GM21526 (cell line): ENCODE results near the gene UQCRC2.
"Not testable (repeated sequence)": the region's sequence is repeated elsewhere in the genome, so short reads cannot be mapped to it uniquely, and the experiment has no call there.

ENCODE experiments used
- ATAC-seq: cut with Tn5 transposase; IDR thresholded peaks from one replicate; pipeline ENCODE4 v1.9.1; 2021; ENCODE audit warnings: moderate library complexity; ENCODE audit not compliant: unreplicated experiment, low FRiP score

The UQCRC2 gene

DNA sequence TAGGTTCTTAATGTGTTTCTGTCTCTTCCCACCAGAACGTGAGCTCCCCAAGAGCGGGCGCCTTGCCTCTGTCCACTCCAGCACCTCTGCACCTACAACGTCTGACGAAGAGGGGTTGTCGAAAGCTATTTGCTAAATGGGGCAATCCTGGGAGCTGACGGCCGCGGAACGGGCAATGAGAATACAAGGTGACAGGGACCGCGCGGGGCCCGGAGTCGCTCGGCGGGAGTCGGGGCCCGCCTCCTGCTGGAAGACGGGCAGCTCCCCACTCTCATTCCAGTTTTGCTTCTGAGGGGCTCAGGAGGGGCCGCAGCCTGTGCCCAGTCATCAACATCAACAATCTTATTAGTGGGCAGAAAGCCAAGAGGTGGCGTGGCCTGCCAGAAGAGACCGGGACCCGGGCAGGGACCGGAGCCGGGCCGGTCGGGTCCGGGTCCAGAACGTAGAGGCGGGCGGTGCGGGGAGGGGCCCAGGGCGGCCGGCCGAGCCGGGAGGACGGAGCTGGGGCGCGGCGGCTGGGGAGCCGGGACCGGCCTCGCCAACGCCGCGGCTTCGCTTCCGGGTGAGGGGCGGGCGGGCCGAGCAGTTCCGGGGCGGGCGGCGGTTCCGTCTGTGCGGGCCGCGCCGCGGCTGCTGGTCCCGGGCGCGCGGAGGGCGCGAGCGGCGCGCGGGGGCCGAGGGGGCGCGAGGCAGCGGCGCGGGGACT is 54.5 kb downstream of the UQCRC2 start, which contains the start of gene MOSMO:
TSS of gene MOSMO (plus strand) at position 603 of the 706 bp plus-strand sequence. CDS start 191 bp downstream, outside the sequence.
- ATAC-seq = no peak

GRCh38 chr16:22008215-22009059 is 55.3 kb downstream of the UQCRC2 start:
- ATAC-seq = no peak

DNA sequence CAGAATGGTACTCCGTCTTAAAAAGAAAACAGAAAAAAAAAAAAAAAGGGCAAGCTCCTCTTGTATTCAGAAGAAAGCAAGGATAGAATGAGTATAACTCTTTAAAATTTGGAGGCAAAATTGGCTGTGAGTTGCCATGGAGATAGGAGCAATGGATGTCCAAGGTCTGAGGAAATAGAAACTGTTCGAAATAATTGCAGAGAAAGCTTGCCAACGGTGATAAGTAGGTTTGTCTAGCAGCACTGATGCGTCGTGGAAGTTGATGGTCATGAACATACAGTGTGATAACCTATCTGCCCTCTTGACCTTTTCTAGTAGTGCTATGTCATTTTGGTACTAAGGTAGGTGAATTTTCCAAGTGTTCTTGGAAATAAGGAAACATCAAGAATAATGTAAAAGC is 57.7 kb downstream of the UQCRC2 start:
- no peak for ATAC-seq

DNA sequence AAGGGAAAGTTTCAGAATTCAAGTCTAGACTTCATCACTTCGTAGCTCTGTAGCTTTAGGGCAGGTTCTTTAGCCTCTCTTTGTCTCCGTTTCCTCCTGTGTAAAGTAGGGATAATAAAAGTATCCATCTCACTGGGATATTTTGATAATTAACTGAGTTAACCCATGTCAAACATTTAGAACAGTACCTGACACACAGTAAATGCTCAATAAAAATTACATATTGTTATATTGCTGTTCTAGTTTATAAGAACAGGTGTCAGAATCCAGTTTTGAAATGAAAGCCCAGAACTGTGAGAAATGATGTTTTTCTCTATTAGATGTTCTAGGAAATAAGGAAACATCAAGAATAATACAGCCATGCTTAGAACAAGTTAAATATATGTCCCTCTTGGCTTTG is 59.1 kb downstream of the UQCRC2 start:
- ATAC-seq = no peak

- ATAC-seq = no peak
Observed at GRCh38 chr16:22013486-22013885, 60.3 kb downstream of the UQCRC2 start.

DNA sequence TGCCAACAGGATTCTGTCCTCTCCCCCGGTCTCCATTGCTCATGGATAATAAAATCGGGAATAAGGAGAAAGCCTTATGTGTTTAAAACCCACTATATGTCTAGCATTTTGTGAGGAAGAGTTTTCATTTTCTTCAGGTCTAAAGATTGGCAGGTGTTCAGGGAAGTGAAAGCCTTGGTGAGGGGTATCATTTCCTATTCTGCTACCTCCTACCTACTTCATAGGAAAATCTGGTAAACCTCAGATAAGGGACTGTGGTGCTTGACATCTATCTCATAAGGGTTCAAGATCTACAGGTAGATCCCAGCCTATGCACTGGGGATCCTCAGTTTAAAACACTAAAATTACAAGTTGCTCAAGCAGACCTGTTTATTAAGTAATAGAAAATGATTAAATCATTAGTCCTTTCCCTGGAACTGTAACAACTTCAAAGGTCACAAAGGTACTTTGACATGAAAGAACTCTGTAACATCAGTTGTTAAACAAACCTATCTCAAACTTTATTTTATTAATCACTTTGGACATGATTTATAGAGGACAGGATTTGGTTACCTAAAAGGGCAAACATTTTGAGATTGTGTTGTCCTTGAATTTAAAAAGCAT is 61.2 kb downstream of the UQCRC2 start:
- no peak for ATAC-seq

- no peak for ATAC-seq
Observed at GRCh38 chr16:22016927-22017326, 63.8 kb downstream of the UQCRC2 start.

DNA sequence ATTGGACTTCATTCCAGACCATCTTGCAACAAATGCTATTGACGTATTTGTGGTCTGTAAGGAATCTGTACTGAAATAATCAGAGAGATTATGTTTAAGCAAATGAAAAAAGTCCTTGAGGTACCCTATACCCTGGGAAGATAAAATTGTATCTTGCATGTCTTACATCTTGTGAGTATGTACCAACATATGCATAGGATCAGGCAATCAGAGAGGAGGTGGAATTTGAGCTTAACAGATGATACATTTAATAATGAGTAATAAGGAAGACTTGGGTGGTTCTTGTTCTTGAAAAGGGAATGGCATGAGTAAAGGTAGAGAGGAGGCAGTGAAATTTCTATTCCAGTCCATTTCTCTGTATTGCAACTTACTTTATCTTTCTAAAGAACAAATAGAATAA is 65.4 kb downstream of the UQCRC2 start:
- ATAC-seq = no peak

DNA sequence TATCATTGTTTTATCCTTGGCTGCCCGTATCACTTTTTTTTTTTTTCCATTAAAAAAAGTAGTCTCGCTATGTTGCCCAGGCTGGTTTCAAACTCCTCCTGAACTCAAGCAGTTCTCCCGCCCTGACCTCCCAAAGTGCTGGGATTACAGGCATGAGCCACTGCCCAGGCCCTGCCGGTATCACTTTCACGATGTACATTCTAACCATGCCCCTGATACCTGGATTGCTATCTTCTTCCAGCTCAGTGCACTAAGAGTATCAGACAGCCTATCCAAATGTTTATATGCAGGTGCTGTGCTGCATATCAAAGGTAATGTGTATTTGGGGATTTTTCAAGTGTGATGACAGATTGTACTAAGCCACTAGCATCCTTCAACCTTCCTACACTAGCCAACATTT is 69.0 kb downstream of the UQCRC2 start:
- no peak for ATAC-seq

DNA sequence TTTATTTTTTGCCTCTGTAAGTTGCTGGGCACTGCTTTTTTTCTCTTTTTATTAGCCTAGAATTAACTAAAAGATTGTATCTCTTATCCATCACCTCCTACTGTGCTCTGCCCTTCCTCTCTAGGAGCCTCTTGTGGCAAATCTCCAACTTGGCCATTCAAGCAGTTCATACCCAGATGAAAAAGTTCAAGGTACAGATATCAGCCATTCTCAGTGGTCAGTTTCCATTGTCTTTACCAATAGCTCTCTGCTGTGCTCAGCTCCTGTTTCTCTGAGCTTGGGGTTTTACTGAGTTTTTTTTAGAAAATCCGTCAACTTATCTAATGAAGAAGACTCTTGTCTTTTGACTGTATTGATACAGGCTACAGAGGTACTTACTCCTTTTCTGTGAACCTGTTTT is 70.3 kb downstream of the UQCRC2 start:
- no peak for ATAC-seq

GRCh38 chr16:22024785-22025184 is 71.6 kb downstream of the UQCRC2 start:
- ATAC-seq = not testable (repeated sequence)

GRCh38 chr16:22027633-22028032 is 74.5 kb downstream of the UQCRC2 start:
- no peak for ATAC-seq

- ATAC-seq = no peak
Observed at GRCh38 chr16:22029632-22030031, 76.5 kb downstream of the UQCRC2 start.

GRCh38 chr16:22030087-22030812 is 77.1 kb downstream of the UQCRC2 start:
- ATAC-seq = no peak

DNA sequence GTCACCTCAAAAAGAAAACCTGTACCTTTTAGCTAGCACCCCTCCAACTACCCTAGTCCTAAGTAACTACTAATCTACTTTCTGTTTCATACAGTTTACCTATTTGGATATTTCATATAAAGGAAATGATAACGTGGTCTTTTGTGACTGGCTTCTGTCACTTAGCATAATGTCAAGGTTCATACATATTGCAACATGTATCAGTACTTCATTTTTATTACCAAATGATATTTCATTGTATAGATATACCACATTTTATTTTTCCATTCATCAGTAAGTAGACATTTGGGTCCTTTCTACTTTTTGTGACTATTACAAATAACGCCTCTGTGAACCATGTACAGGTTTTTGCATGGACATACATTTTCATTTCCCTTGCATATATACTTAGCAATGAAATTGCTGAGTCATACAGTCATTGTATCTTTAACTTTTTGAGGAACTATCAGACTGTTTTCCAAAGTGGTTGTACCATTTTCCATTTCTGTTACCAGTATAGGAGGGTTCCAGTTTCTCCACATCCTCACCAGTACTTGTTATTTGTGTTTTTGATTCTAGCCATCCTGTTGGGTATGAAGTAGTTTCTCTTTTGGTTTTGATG is 78.4 kb downstream of the UQCRC2 start:
- no peak for ATAC-seq
